UCSD-AML1 (cell line): ENCODE results near the gene PALD1.

Experiments
- DNase-seq: peaks from one replicate; lab custom pipeline; 2025; ENCODE audit not compliant: unreplicated experiment; lab: John Stamatoyannopoulos, UW

The PALD1 gene

GRCh38 chr10:70587045-70587658 lies 108.6 kb downstream of the PALD1 start:
- DNase-seq = no peak

GRCh38 chr10:70588255-70588654 lies 109.7 kb downstream of the PALD1 start:
- no peak for DNase-seq

GRCh38 chr10:70588859-70589570 lies 110.4 kb downstream of the PALD1 start:
- no peak for DNase-seq

GRCh38 chr10:70589762-70590654 lies 111.4 kb downstream of the PALD1 start:
- DNase-seq = no peak

- DNase-seq = no peak
These were observed 112.3 kb downstream of the PALD1 start for GRCh38 chr10:70590655-70591416.

DNA sequence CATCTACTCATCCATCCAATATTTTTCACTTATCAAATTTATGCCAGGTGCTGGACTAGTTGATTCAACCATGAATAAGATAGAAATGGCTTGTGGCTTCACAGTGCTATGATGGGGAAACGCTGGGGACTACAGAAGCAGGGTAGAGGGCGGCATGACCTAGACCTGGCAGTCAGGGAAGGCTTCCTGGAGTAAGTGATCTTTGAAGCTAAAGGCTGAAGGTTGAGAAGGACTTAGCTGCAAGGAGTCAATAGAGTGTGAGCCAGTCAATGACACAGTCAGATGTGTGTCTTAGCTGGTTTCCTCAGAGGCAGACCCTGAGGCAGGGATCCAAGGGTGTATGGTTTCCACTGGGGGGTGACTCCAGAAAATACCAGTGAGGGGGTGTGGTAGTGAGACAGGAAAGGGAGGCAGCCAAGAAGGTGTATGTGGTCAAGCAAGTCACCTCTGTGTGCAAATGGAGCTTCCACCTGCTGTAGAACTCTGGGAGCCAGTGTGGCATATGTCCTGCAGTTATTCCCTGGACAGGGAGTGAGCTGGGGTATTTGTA lies 113.7 kb downstream of the PALD1 start:
- no peak for DNase-seq

DNA sequence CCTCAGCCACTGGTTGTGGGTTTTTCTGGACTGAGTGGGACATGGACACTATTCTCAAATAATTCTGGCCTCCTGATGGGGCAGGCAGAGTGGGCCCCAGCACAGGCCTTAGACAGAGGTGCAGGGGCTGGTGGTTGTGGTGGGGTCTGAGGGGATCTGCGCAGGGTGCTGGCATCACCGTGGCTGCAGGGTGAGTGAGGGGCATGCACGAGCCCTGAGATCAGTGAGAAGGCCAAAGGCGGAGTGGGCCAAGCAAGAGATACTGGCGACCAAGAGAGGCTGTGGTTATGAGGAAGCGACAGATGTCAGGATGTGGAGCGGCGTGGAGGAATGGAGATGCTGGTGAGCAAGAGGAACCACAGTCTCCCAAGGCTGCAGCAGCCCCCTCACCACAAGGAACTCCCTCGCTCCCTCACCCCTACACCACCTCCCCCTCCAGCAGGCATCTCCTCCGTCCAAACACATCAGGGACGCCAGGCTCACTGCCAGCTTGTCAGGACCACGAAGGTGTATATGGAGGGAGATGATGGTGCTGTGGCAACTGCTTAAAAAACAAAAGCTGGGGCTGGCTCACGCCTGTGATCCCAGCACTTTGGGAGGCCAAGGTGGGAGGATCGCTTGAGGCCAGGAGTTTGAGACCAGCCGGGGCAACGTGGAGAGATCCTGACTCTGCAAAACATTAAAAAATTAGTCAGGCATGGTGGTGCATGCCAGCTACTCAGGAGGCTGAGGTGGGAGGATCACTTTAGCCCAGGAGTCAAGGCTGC lies 114.4 kb downstream of the PALD1 start:
- DNase-seq = peak; percentile 83

GRCh38 chr10:70593513-70593890 lies 114.9 kb downstream of the PALD1 start:
- no peak for DNase-seq

DNA sequence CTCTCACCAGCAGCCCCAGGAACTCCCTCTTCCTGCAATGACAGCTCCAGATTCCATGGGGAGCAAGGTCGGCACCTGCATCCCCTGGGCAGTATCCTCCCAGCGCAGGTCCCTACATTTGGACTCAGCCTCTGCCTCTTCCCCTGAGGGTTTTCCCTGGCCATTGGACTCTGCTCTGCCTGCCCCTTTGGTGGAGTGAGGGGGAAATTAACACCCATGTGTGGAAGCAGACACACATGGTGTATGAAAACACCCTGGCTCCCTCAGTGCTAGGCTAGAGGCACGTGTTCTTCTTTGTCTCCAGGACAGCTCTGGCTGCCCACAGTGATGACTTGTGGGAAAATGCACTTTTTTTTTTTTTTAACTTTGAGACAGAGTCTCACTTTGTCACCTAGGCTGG lies 115.6 kb downstream of the PALD1 start:
- no peak for DNase-seq

DNA sequence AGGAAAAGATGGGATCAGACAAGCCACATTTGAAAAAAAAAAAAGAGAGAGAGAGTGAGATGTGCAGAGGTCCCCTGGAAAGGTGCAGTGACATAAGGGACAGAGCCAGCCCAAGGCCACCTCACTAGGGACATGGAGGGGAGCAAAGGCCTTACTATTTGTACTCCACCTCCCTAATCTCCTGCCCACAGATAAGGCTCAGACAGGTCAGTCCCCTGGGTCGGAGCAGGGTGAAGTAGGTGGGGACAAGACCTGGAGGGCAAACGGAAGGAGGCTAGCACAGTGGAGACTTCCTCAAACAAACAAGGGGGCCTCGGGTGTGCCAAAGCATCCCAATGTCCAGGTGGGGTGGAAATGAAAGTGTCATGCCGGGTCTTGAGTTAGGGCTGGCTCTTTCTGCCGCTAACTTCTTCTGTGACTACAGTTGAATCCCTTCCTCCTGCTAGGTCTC lies 117.0 kb downstream of the PALD1 start:
- no peak for DNase-seq

DNA sequence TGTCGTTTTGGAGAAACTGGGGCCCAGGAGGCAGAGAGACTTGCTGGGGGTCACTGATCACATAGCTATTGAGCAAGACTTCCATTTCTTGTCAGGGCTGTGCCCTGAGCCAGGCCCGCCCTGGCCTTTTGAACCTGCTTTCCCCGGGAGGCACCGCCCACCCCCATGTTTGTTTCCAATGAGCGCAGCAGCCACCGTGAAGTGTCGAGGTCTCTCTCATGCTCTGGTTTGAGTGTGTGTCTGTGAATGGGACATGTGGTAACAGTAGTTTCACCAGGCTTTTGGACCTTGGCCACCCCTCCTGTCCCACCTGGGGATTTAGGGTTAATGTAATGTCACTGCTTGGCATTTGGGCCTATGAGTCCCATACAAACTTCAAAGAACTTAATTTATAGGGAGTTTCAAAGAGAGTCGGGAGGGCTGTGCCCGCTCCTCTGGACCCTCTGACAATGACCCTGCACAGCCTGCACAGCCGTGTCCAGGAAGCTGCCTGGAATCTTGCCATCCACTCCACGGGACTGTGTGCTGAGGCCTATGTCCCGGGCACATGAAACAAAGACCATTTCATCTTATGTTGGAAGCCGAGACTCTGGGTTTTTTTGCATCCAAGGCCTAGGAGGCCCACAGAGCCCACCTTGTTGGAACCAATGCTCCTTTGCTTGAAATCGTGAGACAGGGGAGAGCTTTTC lies 117.7 kb downstream of the PALD1 start:
- DNase-seq = no peak

DNA sequence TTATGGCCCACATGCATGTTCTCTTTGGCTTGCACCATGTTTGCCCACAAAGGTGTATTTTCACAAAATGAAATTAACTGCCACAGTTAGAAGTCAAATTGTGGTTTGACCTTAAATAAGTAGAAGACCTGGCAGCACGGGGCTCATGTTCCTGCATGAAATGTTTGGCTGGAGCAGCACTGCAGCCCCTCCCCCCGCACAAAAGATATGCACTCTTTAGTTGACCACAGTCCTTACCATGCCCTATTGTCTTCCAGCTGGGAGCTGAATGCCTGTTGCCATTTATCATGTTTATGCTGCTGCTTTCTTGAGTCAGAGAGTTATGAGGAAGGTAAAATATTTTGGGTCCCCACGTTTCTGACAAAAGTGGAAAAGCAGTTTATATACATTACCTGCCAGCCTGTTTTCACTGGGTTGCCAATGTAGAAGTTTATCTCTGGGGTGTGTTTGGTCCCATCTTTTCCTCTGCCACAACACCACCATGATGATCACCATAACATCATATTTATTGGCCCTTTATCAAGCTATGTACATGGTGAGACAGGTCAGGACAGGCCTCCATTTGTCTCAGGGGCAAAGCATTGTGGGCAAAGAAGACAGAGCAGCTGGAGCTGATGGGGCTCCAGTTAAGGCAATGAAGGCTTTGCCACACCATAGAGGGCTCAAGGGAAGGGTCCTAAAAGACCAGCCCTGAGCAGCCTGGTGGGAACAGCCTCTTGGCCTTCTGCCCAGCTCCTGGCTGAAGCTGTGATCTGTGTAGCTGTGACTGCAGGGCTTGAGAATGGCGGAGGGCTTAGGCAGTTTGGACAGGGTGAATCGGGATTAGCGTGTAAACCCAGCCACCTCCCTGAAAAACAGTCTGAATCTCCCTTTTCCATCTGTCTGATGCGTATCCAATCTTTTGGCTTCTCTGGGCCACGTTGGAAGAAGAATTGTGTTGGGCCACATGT lies 118.6 kb downstream of the PALD1 start:
- DNase-seq = no peak

DNA sequence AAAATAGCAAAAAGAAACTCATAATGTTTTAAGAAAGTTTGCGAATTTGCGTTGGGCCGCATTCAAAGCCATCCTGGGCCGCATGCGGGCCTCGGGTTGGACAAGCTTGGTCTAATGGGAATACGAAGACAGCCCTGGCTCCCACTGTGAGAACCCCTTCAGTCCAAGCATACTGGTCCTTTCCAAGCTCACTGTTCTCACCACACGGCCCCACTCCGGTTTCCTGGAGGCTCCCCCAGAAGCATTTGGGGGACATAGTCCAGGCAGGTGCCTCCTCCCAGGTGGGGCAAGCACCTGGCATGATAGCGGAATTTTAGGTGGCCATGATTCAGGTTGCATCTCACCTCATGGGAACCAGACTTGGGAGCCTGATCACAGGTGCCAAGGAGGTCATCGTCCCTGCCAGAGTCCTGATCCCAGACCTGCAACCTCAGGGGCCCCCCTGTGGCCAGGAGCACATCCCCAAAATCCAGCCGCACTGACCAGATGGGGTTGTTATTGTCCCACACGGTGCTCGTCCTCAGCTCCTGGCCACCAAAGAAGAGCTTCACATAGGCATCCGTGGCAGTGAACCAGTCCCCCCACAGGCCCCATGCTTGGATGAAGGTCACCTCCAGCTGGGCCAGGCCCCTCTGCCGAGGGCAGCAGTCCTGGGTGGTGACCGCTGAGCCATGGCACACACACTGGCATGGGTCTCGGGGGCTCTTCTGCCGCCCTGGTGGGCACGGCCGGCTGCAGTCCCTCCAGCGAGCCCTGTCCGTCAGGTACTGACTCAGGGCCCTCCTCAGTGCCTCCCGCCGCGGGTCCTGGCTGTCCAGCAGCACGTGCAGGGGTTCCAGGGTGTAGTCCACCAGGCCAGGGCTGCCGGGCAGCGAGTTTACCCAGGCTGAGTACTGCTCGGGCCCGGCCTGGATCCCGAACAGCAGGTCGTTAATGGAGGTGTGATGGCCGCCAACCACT lies 119.6 kb downstream of the PALD1 start:
- no peak for DNase-seq

- no peak for DNase-seq
These were observed 120.3 kb downstream of the PALD1 start for GRCh38 chr10:70598857-70599295.

GRCh38 chr10:70599319-70599718 lies 120.8 kb downstream of the PALD1 start:
- no peak for DNase-seq

- DNase-seq = no peak
These were observed 121.2 kb downstream of the PALD1 start for GRCh38 chr10:70599791-70600190.
